ENCODE measurements around the gene POMT2.
"Not testable (repeated sequence)": the region's sequence is repeated elsewhere in the genome, so short reads cannot be mapped to it uniquely, and the experiment has no call there.

Gene POMT2

GRCh38 chr14:77301103-77301502 is 19.6 kb downstream of the POMT2 start:
- no peaks in the 10 kb centered on the region for H3K9me3 ChIP-seq (ENCODE audit: control insufficient read depth in 1 of 2, low read length in 2 of 2)
- peaks cover 0 to 7% of the 10 kb centered on the region in 2 donors for H3K4me1 ChIP-seq (ENCODE audit: control insufficient read depth in 1 of 2, insufficient read depth in 2 of 2, low read length in 2 of 2)
- no peaks in the 10 kb centered on the region for H3K27me3 ChIP-seq (ENCODE audit: low read depth, low read length)
- no peak overlapping the region for H3K27ac ChIP-seq (ENCODE audit: low read length)
- H3K36me3 ChIP-seq (ENCODE audit: control insufficient read depth in 1 of 2, insufficient read depth in 2 of 2, low read length in 2 of 2), result peaks cover 14 to 77% of the 10 kb centered on the region in 2 donors
- no peak overlapping the region for H3K4me3 ChIP-seq (ENCODE audit: low read depth in 1 of 2, low read length in 2 of 2)

- no peak overlapping the region for H3K27ac ChIP-seq (ENCODE audit: low read length)
- H3K27me3 ChIP-seq (ENCODE audit: low read depth, low read length), result no peaks in the 10 kb centered on the region
- no peaks in the 10 kb centered on the region for H3K4me1 ChIP-seq (ENCODE audit: control insufficient read depth in 1 of 2, insufficient read depth in 2 of 2, low read length in 2 of 2)
- no peak overlapping the region for H3K4me3 ChIP-seq (ENCODE audit: low read depth in 1 of 2, low read length in 2 of 2)
- peaks cover 14 to 78% of the 10 kb centered on the region in 2 donors for H3K36me3 ChIP-seq (ENCODE audit: control insufficient read depth in 1 of 2, insufficient read depth in 2 of 2, low read length in 2 of 2)
- H3K9me3 ChIP-seq (ENCODE audit: control insufficient read depth in 1 of 2, low read length in 2 of 2), result no peaks in the 10 kb centered on the region
Observed at GRCh38 chr14:77299771-77300170, 20.9 kb downstream of the POMT2 start.

- Histone ChIP-seq H3K4me3 (ENCODE audit: low read depth in 1 of 2, low read length in 2 of 2) (no peak overlapping the region), H3K4me1 (ENCODE audit: control insufficient read depth in 1 of 2, insufficient read depth in 2 of 2, low read length in 2 of 2) (no peaks in the 10 kb centered on the region), H3K9me3 (ENCODE audit: control insufficient read depth in 1 of 2, low read length in 2 of 2) (no peaks in the 10 kb centered on the region), H3K27me3 (ENCODE audit: low read depth, low read length) (no peaks in the 10 kb centered on the region), H3K27ac (ENCODE audit: low read length) (no peak overlapping the region), H3K36me3 (ENCODE audit: control insufficient read depth in 1 of 2, insufficient read depth in 2 of 2, low read length in 2 of 2) (peaks cover 14 to 51% of the 10 kb centered on the region in 2 donors)
Observed at GRCh38 chr14:77296906-77297305, 23.8 kb downstream of the POMT2 start.

- H3K27ac ChIP-seq (ENCODE audit: low read length), result no peak overlapping the region
- peaks cover 14 to 47% of the 10 kb centered on the region in 2 donors for H3K36me3 ChIP-seq (ENCODE audit: control insufficient read depth in 1 of 2, insufficient read depth in 2 of 2, low read length in 2 of 2)
- H3K4me3 ChIP-seq (ENCODE audit: low read depth in 1 of 2, low read length in 2 of 2), result no peak overlapping the region
Observed at GRCh38 chr14:77296155-77296554, 24.5 kb downstream of the POMT2 start.

GRCh38 chr14:77290705-77291104 is 30.0 kb downstream of the POMT2 start:
- no peaks in the 10 kb centered on the region for H3K27me3 ChIP-seq (ENCODE audit: low read depth, low read length)
- no peak overlapping the region for H3K27ac ChIP-seq (ENCODE audit: low read length)
- H3K9me3 ChIP-seq (ENCODE audit: control insufficient read depth in 1 of 2, low read length in 2 of 2), result no peaks in the 10 kb centered on the region
- no peak overlapping the region for H3K4me3 ChIP-seq (ENCODE audit: low read depth in 1 of 2, low read length in 2 of 2)
- no peaks in the 10 kb centered on the region for H3K4me1 ChIP-seq (ENCODE audit: control insufficient read depth in 1 of 2, insufficient read depth in 2 of 2, low read length in 2 of 2)
- peaks cover 13 to 42% of the 10 kb centered on the region in 2 donors for H3K36me3 ChIP-seq (ENCODE audit: control insufficient read depth in 1 of 2, insufficient read depth in 2 of 2, low read length in 2 of 2)

More at GRCh38 chr14:77296155-77296554, 24.5 kb downstream of the POMT2 start:
- no peaks in the 10 kb centered on the region for H3K9me3 ChIP-seq (ENCODE audit: control insufficient read depth in 1 of 2, low read length in 2 of 2)
- H3K27me3 ChIP-seq (ENCODE audit: low read depth, low read length), result no peaks in the 10 kb centered on the region
- H3K4me1 ChIP-seq (ENCODE audit: control insufficient read depth in 1 of 2, insufficient read depth in 2 of 2, low read length in 2 of 2), result no peaks in the 10 kb centered on the region

- H3K4me1 ChIP-seq (ENCODE audit: control insufficient read depth in 1 of 2, insufficient read depth in 2 of 2, low read length in 2 of 2), result no peaks in the 10 kb centered on the region
- peaks cover 38 to 76% of the 10 kb centered on the region in 2 donors for H3K36me3 ChIP-seq (ENCODE audit: control insufficient read depth in 1 of 2, insufficient read depth in 2 of 2, low read length in 2 of 2)
- no peaks in the 10 kb centered on the region for H3K9me3 ChIP-seq (ENCODE audit: control insufficient read depth in 1 of 2, low read length in 2 of 2)
- no peak overlapping the region for H3K4me3 ChIP-seq (ENCODE audit: low read depth in 1 of 2, low read length in 2 of 2)
- no peak overlapping the region for H3K27ac ChIP-seq (ENCODE audit: low read length)
- H3K27me3 ChIP-seq (ENCODE audit: low read depth, low read length), result no peaks in the 10 kb centered on the region
Observed at GRCh38 chr14:77286576-77286975, 34.1 kb downstream of the POMT2 start.

- H3K4me3 ChIP-seq (ENCODE audit: low read depth in 1 of 2, low read length in 2 of 2), result no peak overlapping the region
- H3K27ac ChIP-seq (ENCODE audit: low read length), result no peak overlapping the region
- peaks cover 30 to 80% of the 10 kb centered on the region in 2 donors for H3K36me3 ChIP-seq (ENCODE audit: control insufficient read depth in 1 of 2, insufficient read depth in 2 of 2, low read length in 2 of 2)
- no peaks in the 10 kb centered on the region for H3K27me3 ChIP-seq (ENCODE audit: low read depth, low read length)
- no peaks in the 10 kb centered on the region for H3K9me3 ChIP-seq (ENCODE audit: control insufficient read depth in 1 of 2, low read length in 2 of 2)
- no peaks in the 10 kb centered on the region for H3K4me1 ChIP-seq (ENCODE audit: control insufficient read depth in 1 of 2, insufficient read depth in 2 of 2, low read length in 2 of 2)
Observed at GRCh38 chr14:77284466-77284865, 36.2 kb downstream of the POMT2 start.

GRCh38 chr14:77284066-77284465 is 36.6 kb downstream of the POMT2 start:
- no peak overlapping the region for H3K4me3 ChIP-seq (ENCODE audit: low read depth in 1 of 2, low read length in 2 of 2)
- no peaks in the 10 kb centered on the region for H3K27me3 ChIP-seq (ENCODE audit: low read depth, low read length)
- H3K4me1 ChIP-seq (ENCODE audit: control insufficient read depth in 1 of 2, insufficient read depth in 2 of 2, low read length in 2 of 2), result no peaks in the 10 kb centered on the region
- peaks cover 34 to 84% of the 10 kb centered on the region in 2 donors for H3K36me3 ChIP-seq (ENCODE audit: control insufficient read depth in 1 of 2, insufficient read depth in 2 of 2, low read length in 2 of 2)
- no peak overlapping the region for H3K27ac ChIP-seq (ENCODE audit: low read length)
- no peaks in the 10 kb centered on the region for H3K9me3 ChIP-seq (ENCODE audit: control insufficient read depth in 1 of 2, low read length in 2 of 2)

- Histone ChIP-seq H3K27me3 (ENCODE audit: low read depth, low read length) (no peaks in the 10 kb centered on the region), H3K4me1 (ENCODE audit: control insufficient read depth in 1 of 2, insufficient read depth in 2 of 2, low read length in 2 of 2) (no peaks in the 10 kb centered on the region), H3K9me3 (ENCODE audit: control insufficient read depth in 1 of 2, low read length in 2 of 2) (no peaks in the 10 kb centered on the region), H3K27ac (ENCODE audit: low read length) (no peak overlapping the region), H3K36me3 (ENCODE audit: control insufficient read depth in 1 of 2, insufficient read depth in 2 of 2, low read length in 2 of 2) (peaks cover 33 to 88% of the 10 kb centered on the region in 2 donors), H3K4me3 (ENCODE audit: low read depth in 1 of 2, low read length in 2 of 2) (no peak overlapping the region)
Observed at GRCh38 chr14:77281852-77282410, 38.8 kb downstream of the POMT2 start.

- not testable (repeated sequence) for H3K4me1 ChIP-seq (ENCODE audit: control insufficient read depth in 1 of 2, insufficient read depth in 2 of 2, low read length in 2 of 2); H3K4me3 ChIP-seq (ENCODE audit: low read depth in 1 of 2, low read length in 2 of 2); H3K27me3 ChIP-seq (ENCODE audit: low read depth, low read length); H3K9me3 ChIP-seq (ENCODE audit: control insufficient read depth in 1 of 2, low read length in 2 of 2); H3K27ac ChIP-seq (ENCODE audit: low read length)
- peaks cover 33 to 82% of the 10 kb centered on the region in 2 donors for H3K36me3 ChIP-seq (ENCODE audit: control insufficient read depth in 1 of 2, insufficient read depth in 2 of 2, low read length in 2 of 2)
Observed at GRCh38 chr14:77280921-77281320, 39.8 kb downstream of the POMT2 start.

GRCh38 chr14:77279719-77280118 is 41.0 kb downstream of the POMT2 start:
- no peak overlapping the region for H3K27ac ChIP-seq (ENCODE audit: low read length)
- no peaks in the 10 kb centered on the region for H3K4me1 ChIP-seq (ENCODE audit: control insufficient read depth in 1 of 2, insufficient read depth in 2 of 2, low read length in 2 of 2)
- H3K36me3 ChIP-seq (ENCODE audit: control insufficient read depth in 1 of 2, insufficient read depth in 2 of 2, low read length in 2 of 2), result peaks cover 27 to 70% of the 10 kb centered on the region in 2 donors
- H3K27me3 ChIP-seq (ENCODE audit: low read depth, low read length), result no peaks in the 10 kb centered on the region
- H3K4me3 ChIP-seq (ENCODE audit: low read depth in 1 of 2, low read length in 2 of 2), result no peak overlapping the region
- no peaks in the 10 kb centered on the region for H3K9me3 ChIP-seq (ENCODE audit: control insufficient read depth in 1 of 2, low read length in 2 of 2)
